GM18526 (cell line): Measurements from ENCODE around the gene FHOD1.

Experiments
- POLR2A ChIP-seq: IDR thresholded peaks from 3 replicates; pipeline ENCODE4 v1.6.1; 2011; ENCODE audit not compliant: insufficient read length; ENCODE audit errors: extremely low read depth

FHOD1 gene

GRCh38 chr16:67213197-67214019, 33.9 kb downstream of the FHOD1 start:
- TF ChIP-seq POLR2A = no peak

GRCh38 chr16:67212766-67213165, 34.5 kb downstream of the FHOD1 start:
- TF ChIP-seq POLR2A = no peak

GRCh38 chr16:67211674-67212073, 35.6 kb downstream of the FHOD1 start:
- no peak for TF ChIP-seq POLR2A

GRCh38 chr16:67210069-67210937, 37.0 kb downstream of the FHOD1 start:
- no peak for TF ChIP-seq POLR2A

GRCh38 chr16:67209565-67209964, 37.7 kb downstream of the FHOD1 start:
- no peak for TF ChIP-seq POLR2A

- peak; percentile 8 for TF ChIP-seq POLR2A
Measured at GRCh38 chr16:67208154-67208896, 39.0 kb downstream of the FHOD1 start.

- no peak for TF ChIP-seq POLR2A
Measured at GRCh38 chr16:67207249-67208091, 39.8 kb downstream of the FHOD1 start.

- no peak for TF ChIP-seq POLR2A
Measured at GRCh38 chr16:67206838-67207248, 40.4 kb downstream of the FHOD1 start.

- TF ChIP-seq POLR2A = no peak
Measured at GRCh38 chr16:67206129-67206837, 41.0 kb downstream of the FHOD1 start.

- TF ChIP-seq POLR2A = no peak
Measured at GRCh38 chr16:67204076-67204475, 43.2 kb downstream of the FHOD1 start.

GRCh38 chr16:67202956-67203493, 44.3 kb downstream of the FHOD1 start:
- TF ChIP-seq POLR2A = no peak

- TF ChIP-seq POLR2A = no peak
Measured at GRCh38 chr16:67202426-67202825, 44.9 kb downstream of the FHOD1 start.

GRCh38 chr16:67201411-67202345, 45.6 kb downstream of the FHOD1 start:
- TF ChIP-seq POLR2A = no peak

GRCh38 chr16:67200491-67200890, 46.8 kb downstream of the FHOD1 start:
- TF ChIP-seq POLR2A = no peak
